SH-SY5Y (cell line): ENCODE measurements around the gene DDX51.

ENCODE experiments used
- GATA2 ChIP-seq: IDR thresholded peaks from 2 replicates; pipeline ENCODE4 v1.6.1; 2011; ENCODE audit warnings: mild to moderate bottlenecking, low read depth, low read length
- GATA3 ChIP-seq: IDR thresholded peaks from 2 replicates; pipeline ENCODE4 v1.6.1; 2011; ENCODE audit warnings: low read depth, mild to moderate bottlenecking, low read length, moderate library complexity

DNA sequence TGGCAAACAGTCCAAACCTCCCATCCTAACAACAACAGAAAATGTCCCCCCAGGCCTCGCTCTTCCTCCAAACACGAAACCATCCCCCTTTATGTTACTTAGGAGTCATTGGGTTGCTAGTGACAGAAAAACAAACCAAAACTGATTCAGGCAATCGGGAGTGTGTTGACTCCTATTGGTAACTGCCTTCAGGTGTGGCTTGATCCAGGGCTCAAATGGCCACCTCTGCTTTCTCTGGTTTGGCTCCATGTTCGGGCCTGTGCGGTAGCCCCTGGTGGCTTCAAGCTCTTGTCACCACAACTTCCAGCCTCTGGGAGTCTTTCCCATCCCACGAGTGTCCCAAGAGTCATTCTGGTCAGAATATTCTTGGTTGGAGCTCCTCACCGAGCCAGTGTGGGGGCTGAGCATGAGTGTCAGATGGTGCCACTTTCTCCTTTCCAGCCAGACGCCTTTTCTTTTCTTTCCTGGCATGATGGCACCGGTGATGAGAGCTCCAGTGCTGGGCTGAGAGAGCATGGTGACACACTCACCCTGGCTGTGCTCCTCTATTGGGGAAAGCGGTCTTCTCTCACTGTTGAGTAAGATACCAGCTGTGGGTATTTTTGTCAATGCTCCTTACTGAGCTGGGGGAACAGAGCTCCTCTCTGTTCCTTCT lies 38.7 kb upstream of the DDX51 start:
- TF ChIP-seq GATA3 (no peak), GATA2 (no peak)
